Ishikawa (cell line): ENCODE data around the gene ATP6V0C.

ENCODE experiments used
- CEBPB ChIP-seq: IDR thresholded peaks from 2 replicates; pipeline ENCODE4 v1.6.1; 2012
- CREB1 ChIP-seq: IDR thresholded peaks from 2 replicates; pipeline ENCODE4 v1.6.1; 2012; ENCODE audit warnings: low read depth
- EGR1 ChIP-seq: IDR thresholded peaks from 2 replicates; pipeline ENCODE4 v1.6.1; 2012
- EP300 ChIP-seq: IDR thresholded peaks from 2 replicates; pipeline ENCODE4 v1.6.1; 2012; ENCODE audit warnings: borderline replicate concordance
- FOXM1 ChIP-seq: IDR thresholded peaks from 2 replicates; pipeline ENCODE4 v1.6.1; 2012; ENCODE audit warnings: low read depth, borderline replicate concordance
- MAX ChIP-seq: IDR thresholded peaks from 2 replicates; pipeline ENCODE4 v1.6.1; 2012
- NFIC ChIP-seq: IDR thresholded peaks from 2 replicates; pipeline ENCODE4 v1.6.1; 2012
- RAD21 ChIP-seq: IDR thresholded peaks from 2 replicates; pipeline ENCODE4 v1.6.1; 2012; ENCODE audit warnings: low read depth
- REST ChIP-seq: IDR thresholded peaks from 2 replicates; pipeline ENCODE4 v1.6.1; 2012; ENCODE audit warnings: low read depth, mild to moderate bottlenecking
- TAF1 ChIP-seq: IDR thresholded peaks from 2 replicates; pipeline ENCODE4 v1.6.1; 2012; ENCODE audit warnings: low read depth, mild to moderate bottlenecking
- TCF12 ChIP-seq: IDR thresholded peaks from 2 replicates; pipeline ENCODE4 v1.6.1; 2012; ENCODE audit warnings: low read depth
- TEAD4 ChIP-seq: IDR thresholded peaks from 2 replicates; pipeline ENCODE4 v1.6.1; 2012
- USF1 ChIP-seq: IDR thresholded peaks from 2 replicates; pipeline ENCODE4 v1.6.1; 2012
- YY1 ChIP-seq: IDR thresholded peaks from 2 replicates; pipeline ENCODE4 v1.6.1; 2012; ENCODE audit warnings: low read depth
- ZBTB7A ChIP-seq: IDR thresholded peaks from 2 replicates; pipeline ENCODE4 v1.6.1; 2012; ENCODE audit warnings: low read depth

ATP6V0C gene

GRCh38 chr16:2537451-2538379 lies 24.0 kb downstream of the ATP6V0C start, which contains the start of gene PDPK1:
PDPK1 (plus strand) TSS chr16:2538021; CDS start chr16:2538113, 92 bp downstream.
- TF ChIP-seq FOXM1 (no peak), CEBPB (no peak), ZBTB7A (peak; percentile 44; the same call in 1 of the 2 replicates), TCF12 (no peak), REST (no peak), EGR1 (no peak), USF1 (no peak), MAX (no peak), EP300 (peak; percentile 12; the same call in 1 of the 2 replicates), TEAD4 (no peak), NFIC (no peak), CREB1 (no peak), TAF1 (peak; percentile 15; the same call in 1 of the 2 replicates), YY1 (peak; percentile 86)

- peak; percentile 95 for TF ChIP-seq CEBPB
- TF ChIP-seq TEAD4: peak; percentile 81
These were observed 37.7 kb downstream of the ATP6V0C start for GRCh38 chr16:2551420-2551889.

GRCh38 chr16:2560798-2561133 lies 47.0 kb downstream of the ATP6V0C start:
- TF ChIP-seq RAD21: peak; percentile 34; the same call in 1 of the 2 replicates
